GM12874 (cell line): ENCODE results near the gene WASF2.

Experiments
- CTCF ChIP-seq: IDR thresholded peaks from 2 replicates; pipeline ENCODE4 v1.5.1; 2011; ENCODE audit warnings: low read depth, mild to moderate bottlenecking, control low read depth, low read length, moderate library complexity; ENCODE audit not compliant: insufficient read depth

Gene WASF2

GRCh38 chr1:27358038-27358927, 131.7 kb downstream of the WASF2 start:
- no peak for TF ChIP-seq CTCF

- TF ChIP-seq CTCF, result peak; percentile 99
Observed at GRCh38 chr1:27357281-27358037, 132.5 kb downstream of the WASF2 start.

GRCh38 chr1:27356619-27357280, 133.2 kb downstream of the WASF2 start:
- TF ChIP-seq CTCF, result no peak

GRCh38 chr1:27356277-27356618, 133.7 kb downstream of the WASF2 start:
- TF ChIP-seq CTCF, result no peak

GRCh38 chr1:27355683-27356082, 134.3 kb downstream of the WASF2 start:
- TF ChIP-seq CTCF, result no peak
